GM18505 (cell line): ENCODE data around the gene TMEM97.
"Not testable (repeated sequence)": the region's sequence is repeated elsewhere in the genome, so short reads cannot be mapped to it uniquely, and the experiment has no call there.

Experiments
- ATAC-seq: cut with Tn5 transposase; IDR thresholded peaks from one replicate; pipeline ENCODE4 v1.9.1; 2021; ENCODE audit not compliant: unreplicated experiment
- POLR2A ChIP-seq: IDR thresholded peaks from 4 replicates; pipeline ENCODE4 v1.6.1; 2011; ENCODE audit warnings: borderline replicate concordance; ENCODE audit not compliant: insufficient read depth, insufficient read length; ENCODE audit errors: extremely low read depth

TMEM97 gene

GRCh38 chr17:28327031-28327607 lies 8.1 kb downstream of the TMEM97 start:
- no peak for TF ChIP-seq POLR2A
- ATAC-seq, result no peak

GRCh38 chr17:28327709-28328108 lies 8.7 kb downstream of the TMEM97 start:
- no peak for TF ChIP-seq POLR2A
- no peak for ATAC-seq

- no peak for ATAC-seq
- TF ChIP-seq POLR2A, result no peak
These were observed 9.3 kb downstream of the TMEM97 start for GRCh38 chr17:28328325-28328724.

- ATAC-seq, result no peak
- no peak for TF ChIP-seq POLR2A
These were observed 11.7 kb downstream of the TMEM97 start for GRCh38 chr17:28330671-28331070.

GRCh38 chr17:28331891-28332420 lies 13.0 kb downstream of the TMEM97 start:
- no peak for ATAC-seq
- TF ChIP-seq POLR2A, result no peak

- ATAC-seq, result no peak
- no peak for TF ChIP-seq POLR2A
These were observed 14.2 kb downstream of the TMEM97 start for GRCh38 chr17:28333083-28333746.

- no peak for ATAC-seq
- no peak for TF ChIP-seq POLR2A
These were observed 15.2 kb downstream of the TMEM97 start for GRCh38 chr17:28334171-28334570.

GRCh38 chr17:28334666-28335200 lies 15.7 kb downstream of the TMEM97 start:
- ATAC-seq, result no peak
- TF ChIP-seq POLR2A, result no peak

GRCh38 chr17:28335201-28335958 lies 16.4 kb downstream of the TMEM97 start, which contains the start of the genes IFT20 and TNFAIP1:
TSS of gene IFT20 (minus strand) at chr17:28335472. CDS start at chr17:28331985, 3,487 bp downstream.
TSS of gene TNFAIP1 (plus strand) at chr17:28335761. CDS start at chr17:28339522, 3,761 bp downstream.
- peak; percentile 82 for TF ChIP-seq POLR2A
- ATAC-seq, result peak; percentile 94

GRCh38 chr17:28335959-28336871 lies 17.2 kb downstream of the TMEM97 start:
- TF ChIP-seq POLR2A, result no peak
- no peak for ATAC-seq

GRCh38 chr17:28338056-28338768 lies 19.2 kb downstream of the TMEM97 start:
- no peak for TF ChIP-seq POLR2A

GRCh38 chr17:28338769-28339212 lies 19.8 kb downstream of the TMEM97 start:
- ATAC-seq, result not testable (repeated sequence)

More at GRCh38 chr17:28338056-28338768, 19.2 kb downstream of the TMEM97 start:
- ATAC-seq, result no peak
